DMS53 treated with DMSO at 0.1 percent for 48 hours (cell line): ENCODE measurements around the gene CLCNKB.

Source experiments
- DNase-seq: peaks from one replicate; lab custom pipeline; 2025; ENCODE audit not compliant: unreplicated experiment; lab: John Stamatoyannopoulos, UW

The CLCNKB gene

DNA sequence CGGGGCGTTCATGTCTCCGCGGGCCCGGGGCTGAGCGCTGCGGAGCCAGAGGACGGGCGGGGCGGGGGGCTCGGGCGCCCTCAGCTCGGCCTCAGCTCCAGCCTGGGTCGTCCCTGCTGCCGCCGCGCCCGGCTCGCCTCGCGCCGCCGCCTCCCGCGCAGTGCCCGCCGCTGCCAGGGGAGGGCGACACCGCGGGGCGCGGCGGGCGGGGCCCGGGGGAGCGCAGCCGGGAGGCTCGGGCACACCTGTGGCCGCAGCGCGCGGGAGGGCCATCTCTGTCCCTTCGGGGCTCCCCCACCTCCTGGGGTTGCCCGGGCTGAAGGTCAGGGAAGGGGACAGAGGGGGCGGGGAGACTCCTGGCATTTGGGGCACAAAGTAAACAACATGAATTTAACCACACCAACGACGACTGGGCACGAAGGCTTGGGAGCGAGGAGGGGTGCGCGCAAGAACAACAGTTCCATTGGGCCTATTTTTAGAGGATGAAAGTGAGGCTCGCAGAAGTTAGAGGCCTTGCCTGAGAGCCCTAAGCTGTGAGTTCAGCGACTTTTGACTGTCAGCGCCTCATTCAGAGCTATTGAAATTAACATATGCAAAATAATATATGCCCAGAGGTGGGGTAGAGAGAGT, 30.0 kb downstream of the CLCNKB start, which contains the start of gene FAM131C:
TSS of gene FAM131C (minus strand) at position 162 of the 630 bp plus-strand sequence. CDS start 209 bp downstream, outside the sequence.
- no peak for DNase-seq

DNA sequence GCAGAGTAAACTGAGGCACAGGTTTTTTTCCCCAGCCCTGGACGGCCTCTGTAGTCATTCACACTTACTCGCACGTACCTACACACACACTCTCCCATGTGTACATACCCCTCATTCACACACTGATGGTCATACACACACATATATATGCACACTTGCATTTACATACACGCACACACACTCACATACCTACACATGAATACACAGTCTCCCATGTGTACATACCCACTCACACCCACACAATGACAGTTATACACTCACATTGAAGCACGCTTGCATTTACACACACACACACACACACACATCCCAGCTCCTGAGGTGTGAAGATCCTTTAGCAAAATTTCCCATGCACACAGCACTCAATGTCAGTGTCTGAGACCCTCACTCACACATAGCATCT, 30.6 kb downstream of the CLCNKB start:
- DNase-seq, result no peak

DNA sequence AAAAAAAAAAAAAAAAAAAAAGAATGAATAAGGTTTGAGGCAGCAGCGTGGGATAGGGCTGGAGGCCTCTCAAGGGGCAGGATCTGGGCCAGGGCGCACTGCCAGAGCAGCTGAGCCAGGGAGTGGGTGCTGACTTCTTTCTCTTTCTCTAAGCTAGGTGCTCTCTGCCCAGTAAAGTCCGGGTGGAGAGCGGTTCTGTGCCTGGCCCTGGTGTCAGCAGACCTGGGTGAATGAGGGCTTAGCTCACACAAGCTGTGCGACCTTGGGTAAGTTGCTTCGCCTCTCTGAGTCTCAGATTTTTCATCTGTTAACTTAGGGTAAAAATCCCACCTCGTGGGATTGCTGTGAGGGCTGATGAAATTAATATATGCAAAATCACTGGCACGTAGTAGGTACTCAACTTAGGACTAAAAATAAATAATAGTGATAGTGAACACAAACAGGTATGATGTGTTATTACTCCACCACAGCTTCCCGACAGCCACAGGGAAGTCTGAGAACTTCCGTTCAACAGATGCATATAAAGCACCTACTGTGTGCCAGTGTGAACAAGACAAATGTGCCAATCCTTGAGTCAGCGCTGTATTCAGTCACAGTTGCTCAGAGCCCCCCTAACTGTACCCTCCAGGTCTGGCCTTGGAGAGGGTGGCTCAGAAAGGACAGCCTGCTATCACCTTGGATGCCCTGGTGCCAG, 31.9 kb downstream of the CLCNKB start:
- DNase-seq, result no peak

DNA sequence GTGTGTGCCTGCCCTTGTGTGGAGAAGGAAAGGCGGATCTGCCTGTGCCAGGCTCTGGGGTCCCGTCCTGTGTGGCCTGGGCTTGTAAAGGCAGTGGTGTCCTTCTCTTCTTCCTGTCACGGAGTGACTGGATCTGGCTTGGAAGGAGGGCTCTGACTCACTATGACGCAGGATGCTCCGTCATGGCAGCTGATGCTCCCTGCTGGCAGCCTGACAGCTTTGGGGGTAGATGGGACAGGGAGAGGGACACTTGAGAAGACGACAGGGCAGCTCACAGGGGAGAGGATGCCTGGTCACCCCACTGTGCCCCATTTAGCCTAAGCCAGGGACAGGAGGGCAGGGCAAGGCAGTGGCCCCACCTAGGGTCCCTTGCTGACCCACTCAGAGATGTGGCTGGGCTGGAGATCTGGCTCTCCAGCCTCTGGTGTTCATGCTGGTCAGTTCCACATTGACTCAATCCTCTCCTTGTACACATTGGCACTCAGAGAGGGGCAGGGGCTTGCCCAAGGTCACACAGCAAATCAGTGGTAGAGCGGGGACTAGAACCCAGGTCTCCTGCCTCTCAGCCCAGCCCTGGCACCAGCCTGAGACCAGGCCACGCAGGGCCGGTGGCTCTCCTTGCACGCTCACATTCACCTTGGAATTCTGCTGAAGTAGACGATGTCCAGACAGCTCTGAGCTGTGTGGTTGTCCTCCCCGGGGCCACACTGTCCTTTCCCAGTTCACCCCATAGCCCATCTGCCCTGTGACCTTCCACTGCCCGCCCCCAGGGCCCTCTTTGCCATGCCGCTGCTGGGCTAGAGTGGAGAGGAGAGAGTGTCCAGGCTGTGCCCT, 32.7 kb downstream of the CLCNKB start:
- peak; percentile 66 for DNase-seq

DNA sequence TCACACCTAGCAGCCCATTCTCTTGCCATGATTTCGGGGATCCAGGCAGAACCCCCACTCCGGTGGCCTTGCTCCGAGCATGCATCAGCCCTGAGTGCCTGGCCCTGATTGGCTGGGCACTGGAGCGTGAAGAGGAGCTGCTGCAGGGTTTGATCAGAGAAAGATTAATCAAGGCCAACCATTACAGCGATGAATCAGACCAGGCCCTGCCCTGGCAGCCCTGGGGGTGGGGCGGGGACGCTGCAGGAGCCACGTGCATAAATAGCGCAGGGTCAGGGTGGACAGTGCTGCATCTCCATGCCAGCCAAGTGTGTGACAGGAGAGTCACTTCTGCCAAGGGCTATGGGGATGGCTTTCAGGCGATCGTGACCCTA, 33.3 kb downstream of the CLCNKB start:
- DNase-seq, result no peak

DNA sequence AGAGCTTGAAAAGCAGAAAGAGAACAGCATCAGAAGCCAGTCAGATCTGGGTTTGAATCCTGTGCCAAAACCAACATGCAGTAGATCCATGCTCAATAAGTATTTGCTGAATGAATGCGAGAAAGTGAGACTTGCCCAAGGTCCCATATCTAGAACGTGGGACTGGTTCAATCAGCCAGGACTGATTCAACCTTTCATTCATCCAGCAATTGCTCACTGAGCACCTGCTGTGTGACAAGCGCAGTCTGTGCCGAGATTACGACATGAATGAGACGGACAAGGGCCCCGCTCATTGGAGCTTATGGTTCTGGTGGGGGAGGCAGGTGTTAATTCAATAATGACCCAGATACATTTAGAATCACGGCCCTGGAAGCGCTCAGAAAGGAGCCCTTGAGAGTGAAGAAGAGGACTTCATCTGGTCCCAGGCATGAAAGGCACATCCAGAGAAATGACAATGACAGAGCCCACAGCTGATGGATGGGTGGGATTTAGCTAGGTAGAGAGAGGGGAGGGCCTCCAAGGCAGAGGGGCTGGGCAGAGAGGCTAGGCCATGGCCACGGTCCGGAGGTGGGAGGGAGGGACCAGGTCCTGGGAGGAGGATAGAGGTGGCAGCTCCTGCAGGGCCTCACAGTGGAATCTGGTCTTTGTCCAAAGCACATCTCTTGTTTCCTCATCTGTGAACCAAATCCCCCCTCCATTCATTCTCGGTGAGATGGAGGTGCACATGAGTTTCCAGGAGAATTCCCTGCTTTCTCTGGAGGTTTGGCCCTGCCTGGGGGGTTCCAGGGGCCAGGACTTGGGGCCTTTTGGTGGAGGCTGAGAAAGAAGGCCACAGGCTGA, 34.0 kb downstream of the CLCNKB start:
- DNase-seq, result no peak

DNA sequence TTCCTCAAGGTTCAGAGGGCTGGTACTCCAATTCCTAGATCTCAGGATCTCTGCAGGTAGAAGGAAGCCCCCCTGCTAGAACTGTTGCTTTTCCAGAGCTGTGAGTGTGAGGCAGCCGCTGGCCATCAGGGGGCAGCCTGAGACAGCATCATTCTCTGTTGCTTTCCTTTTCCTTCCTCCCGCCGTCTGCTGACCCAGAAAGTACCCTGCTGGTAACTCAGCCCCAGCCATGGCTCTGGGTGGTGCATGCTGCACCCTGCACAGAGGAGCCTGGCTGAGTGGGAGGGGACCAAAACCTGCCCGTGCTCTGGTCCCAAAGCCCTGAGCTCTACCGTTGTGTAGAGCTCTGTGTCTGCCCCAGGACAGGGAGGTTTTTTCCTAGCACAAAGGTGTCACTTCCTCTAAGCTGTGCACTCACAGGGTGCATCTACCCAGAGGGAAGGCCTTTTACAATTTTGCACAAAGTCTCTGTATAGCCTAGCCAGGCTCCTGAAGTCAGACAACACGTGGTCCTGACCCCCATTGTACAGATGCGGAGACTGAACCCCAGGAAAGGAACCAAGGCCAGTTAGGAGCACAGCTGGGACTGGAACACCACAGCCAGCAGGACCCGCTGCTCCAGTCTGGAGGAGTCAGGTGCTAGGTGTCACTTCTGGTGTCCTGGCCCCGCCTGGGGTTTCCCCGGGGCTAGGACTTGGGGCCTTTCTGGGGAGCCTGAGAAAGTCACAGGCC, 35.5 kb downstream of the CLCNKB start:
- peak; percentile 77 for DNase-seq

DNA sequence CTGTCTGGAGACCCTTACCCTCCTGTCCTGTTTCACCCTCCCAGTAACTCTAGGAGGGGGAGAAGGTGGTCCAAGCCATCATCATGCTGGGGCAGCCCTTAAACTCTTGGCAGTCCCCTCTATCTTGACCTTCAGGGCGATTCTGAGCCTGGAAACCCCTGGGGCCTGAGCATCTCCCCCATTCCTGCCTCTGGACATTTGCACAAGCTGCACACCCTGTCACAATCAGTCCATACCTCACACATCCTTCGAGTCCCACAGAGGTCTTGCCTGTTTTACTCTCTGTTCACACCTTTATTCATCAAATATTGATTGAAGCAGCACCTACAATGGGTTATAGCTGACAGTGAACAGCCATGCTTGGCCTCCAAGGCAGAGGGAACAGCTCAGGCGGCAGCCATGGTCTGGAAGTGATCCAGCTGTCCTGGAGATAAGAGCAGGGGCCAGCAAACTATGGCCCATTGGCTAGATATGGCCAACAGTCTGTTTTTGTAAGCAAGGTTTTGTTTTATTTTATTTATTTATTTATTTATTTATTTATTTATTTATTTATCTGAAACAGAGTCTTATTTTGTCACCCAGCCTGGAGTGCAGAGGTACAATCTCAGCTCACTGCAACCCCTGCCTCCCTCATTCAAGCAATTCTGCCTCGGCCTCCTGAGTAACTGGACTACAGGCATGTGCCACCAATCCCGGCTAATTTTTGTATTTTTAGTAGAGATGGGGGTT, 37.0 kb downstream of the CLCNKB start:
- DNase-seq, result no peak

DNA sequence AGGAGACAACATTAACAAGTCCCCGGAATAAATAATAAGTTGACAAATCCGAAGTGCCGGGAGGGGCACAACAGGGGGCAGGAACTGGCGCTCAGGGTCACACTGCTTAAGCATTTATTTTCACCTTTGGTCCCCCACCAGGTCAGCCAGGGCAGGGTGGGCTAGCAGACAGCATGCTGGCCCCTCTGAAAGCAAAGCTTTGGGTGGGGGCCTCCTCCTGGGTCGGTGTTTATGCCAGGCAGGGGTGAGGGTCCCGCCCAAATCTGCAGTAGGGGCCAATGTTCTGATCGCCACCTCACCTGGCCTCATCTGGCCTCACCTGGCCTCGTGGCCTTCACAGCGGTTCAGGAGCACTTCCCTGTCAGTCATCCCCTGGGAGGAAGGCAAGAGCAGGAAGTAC, 38.1 kb downstream of the CLCNKB start:
- no peak for DNase-seq

DNA sequence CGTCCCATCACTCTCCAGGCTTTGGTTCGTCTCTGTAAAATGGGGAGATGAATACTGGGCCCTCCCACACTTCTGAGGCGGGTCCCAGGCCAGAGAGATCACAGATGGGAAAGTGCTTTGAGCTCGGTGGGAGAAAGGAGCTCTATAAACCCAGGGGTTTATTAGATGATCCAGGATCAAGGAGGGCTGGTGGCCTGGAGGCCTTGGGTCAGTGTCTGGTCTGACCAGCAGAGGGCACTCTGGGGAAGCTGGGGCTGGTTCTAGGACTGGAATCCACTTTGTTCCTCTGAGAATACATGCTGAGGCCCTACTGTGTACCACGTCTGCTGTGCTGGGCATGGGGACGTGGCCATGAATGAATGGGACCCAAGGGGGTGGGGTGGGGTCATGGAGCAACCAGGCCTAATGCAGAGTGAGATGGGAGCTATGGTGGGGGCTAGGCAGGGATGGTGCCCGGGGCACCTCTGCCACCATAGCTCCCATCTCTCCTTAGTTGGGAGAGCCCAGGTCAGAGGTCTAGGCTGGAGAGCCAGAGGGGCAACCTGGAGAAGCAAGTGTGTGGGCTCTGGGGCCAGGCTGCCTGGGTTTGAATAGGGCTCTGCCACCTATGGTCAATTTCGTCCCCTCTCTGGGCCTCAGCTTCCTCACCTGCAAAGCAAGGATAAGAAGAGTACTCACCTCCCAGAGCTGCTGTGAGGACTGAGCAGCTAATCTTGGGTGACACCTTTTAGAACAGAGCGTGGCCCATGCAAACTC, 38.9 kb downstream of the CLCNKB start:
- no peak for DNase-seq

DNA sequence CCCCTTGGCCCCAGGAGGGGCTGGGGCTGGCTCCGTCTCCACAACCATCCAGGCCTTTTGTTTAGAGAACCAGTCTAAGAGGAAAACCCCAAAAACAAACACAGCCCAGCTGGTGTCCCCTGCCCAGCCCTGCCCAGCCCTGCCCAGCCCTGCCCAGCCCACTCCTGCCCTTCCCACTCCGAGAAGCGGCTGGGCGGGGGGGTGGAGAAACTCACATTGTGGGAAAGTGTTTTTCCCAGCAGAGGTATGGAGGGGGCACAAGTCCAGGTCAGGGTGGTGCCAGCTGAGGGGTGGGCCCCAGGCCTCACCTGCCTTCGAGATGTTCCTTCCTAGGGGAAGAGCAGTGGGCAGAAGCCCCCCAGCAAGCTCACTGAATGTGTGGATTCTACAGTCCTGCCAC, 39.9 kb downstream of the CLCNKB start:
- DNase-seq, result no peak

DNA sequence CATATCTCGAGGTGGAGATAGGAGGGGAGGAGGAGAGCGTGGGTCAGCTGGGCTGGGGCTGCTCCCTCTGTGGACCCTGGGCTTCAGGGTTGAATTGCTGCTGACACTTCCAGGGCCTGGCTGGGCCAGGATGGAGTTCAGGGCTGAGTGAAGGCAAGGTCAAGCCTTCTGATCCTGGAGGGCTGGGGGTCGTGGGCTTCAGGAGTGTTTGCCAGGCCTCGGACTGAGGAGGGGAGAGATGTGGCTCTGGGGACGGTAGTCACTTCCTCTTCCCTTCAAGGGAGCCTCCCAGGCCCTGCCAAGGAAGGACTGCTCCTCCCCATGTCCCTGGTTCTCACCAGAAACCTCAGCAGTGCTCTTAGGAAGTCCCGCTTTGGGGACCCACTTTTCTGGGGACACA, 41.9 kb downstream of the CLCNKB start:
- DNase-seq, result no peak

DNA sequence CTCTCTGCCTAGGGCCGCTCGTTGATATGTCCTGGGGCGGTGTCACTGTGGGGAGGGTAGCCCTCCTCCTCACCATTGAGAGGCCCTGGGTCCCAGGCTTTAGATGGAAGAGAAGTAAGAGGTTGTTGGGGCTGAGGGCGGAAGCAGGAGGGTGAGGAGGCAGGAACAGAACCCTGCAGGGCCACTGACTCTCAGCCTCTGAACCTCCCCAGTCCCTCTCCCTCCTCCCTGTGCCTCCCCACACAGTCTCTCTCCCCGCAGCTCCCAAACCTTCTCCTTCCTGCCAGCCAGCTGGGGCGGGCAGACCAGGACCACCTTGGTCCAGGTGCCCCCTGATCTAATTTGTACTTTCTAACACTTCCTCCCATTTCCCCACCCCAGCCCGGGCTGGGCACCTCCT, 44.2 kb downstream of the CLCNKB start:
- DNase-seq, result no peak

DNA sequence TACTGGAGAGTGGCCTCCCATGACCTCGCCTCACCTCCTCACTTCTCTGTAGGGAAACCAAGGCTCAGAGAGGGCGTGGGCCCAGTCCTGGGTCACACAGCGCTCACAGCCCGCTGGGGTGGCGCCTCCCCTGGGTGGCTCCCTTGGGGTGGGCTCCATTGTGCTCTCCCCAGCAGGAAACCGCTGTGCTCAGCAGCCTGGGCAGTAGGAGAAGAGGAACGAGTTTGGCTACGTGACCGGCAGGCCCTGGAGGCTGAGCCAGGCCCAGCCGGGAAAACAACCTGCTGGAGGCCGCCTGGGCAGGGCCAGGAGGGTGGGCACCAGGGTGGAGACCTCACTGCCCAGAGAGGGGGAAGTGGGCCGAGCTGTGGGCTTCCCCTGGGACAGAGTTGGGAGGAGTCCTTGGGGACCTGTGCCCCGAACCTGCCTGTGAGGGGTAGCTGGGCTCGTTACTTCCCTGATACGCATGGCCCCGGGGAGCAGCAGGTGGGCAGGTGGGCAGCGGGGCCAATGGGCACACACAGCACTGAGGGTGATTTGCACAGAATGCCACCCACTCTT, 44.8 kb downstream of the CLCNKB start:
- no peak for DNase-seq

DNA sequence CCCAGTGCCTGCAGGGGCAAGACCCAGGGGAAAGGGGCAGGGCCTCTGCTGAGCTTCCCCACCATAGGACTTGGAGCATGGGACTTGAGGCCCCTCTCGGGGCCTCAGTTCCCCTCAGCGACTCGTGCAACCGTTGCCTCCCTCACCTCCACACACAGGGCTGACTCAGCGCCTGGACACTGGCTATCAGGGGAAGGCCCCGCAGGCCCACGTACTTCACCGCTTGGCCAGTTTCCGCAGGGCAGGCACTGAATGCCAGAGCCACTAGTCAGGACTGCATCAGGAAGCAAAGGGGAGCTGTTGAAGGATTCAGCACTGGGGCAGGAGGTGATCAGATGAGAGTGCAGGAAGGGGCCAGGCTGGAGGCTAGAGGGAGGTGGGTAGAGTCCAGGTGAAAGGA, 45.4 kb downstream of the CLCNKB start:
- DNase-seq, result no peak

DNA sequence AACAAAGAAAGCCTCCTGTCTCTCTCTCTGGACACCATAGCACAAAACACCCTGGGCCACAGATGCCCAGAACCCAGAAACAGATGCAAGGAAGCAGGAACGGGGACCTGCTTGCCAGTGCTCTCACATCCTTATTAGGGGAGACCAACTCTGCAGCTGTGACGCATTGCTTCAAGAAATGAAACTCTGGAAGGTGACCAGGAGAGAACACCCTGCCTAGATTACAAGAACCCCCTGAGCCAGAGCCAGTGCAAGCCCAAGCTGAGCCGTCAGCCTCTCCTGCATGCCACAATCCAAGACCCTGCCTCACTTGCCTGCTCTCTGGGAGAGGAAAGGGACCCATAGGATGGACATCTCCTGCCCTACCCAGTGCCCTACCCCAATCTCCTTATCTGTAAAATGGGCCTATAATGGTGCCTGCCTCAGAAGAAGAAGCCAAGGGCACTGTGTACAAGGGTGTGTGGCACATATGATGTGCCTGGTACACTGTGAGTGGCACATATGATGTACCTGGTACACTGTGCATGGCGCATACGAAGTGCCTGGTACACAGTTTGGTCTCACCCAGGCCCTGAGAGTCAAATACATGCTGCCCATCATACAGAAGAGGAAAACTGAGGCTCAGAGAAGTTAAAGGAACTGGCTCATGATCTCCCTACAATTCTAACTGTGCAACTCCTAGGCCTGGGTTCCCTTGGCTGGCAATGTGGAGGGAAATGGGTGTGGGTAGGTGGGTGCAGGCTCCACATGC, 46.7 kb downstream of the CLCNKB start:
- no peak for DNase-seq

DNA sequence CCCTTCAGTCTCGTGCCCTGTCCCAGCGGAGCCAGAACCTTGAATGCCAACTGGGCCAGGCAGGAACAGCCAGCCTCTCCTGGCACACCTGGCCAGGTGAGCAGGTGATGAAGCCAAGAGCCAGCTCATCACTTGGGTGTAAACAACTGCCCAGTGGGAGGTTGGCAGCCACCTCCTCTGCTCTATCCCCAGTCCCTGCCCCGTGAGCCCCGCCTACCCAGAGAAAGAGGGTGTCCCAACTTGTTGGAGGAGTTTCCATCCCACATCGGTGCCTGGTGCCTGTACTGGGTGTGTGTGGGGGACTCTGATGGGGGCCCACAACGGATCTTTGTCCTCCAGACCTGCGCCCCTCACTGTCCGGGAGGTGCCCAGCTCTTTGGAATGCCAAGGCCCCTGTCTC, 47.7 kb downstream of the CLCNKB start:
- DNase-seq, result peak; percentile 28
